GM23248 (cell line): ENCODE results near the gene BHLHE23. TPM values are rescaled to one million over a fixed set of nuclear protein-coding genes. Genes with fewer than 3 reads are reported as not detected.

Experiments used
- DNase-seq: peaks from one replicate; pipeline ENCODE4 v3.0.0-alpha.2; 2015
- H2AFZ ChIP-seq: fragments of 200-600 bp; sonication (generic); 2 replicates; pipeline ENCODE4 v1.6.1; 2016; ENCODE audit warnings: antibody characterized with exemption
- H3F3A ChIP-seq: fragments of 200-600 bp; sonication (generic); 2 replicates; pipeline ENCODE4 v1.6.1; 2016; ENCODE audit warnings: mild to moderate bottlenecking, antibody characterized with exemption, mixed run types; ENCODE audit not compliant: insufficient read depth
- H3K27ac ChIP-seq: fragments of 200-600 bp; sonication (generic); 2 replicates; pipeline ENCODE4 v1.5.1; 2016; ENCODE audit warnings: mild to moderate bottlenecking
- H3K27me3 ChIP-seq: fragments of 200-600 bp; sonication (generic); replicated peaks from 2 replicates; pipeline ENCODE4 v1.6.1; 2016; ENCODE audit warnings: mild to moderate bottlenecking; ENCODE audit not compliant: insufficient read depth
- H3K36me3 ChIP-seq: fragments of 200-600 bp; sonication (generic); 2 replicates; pipeline ENCODE4 v1.6.1; 2016; ENCODE audit warnings: low read depth, mild to moderate bottlenecking
- H3K4me1 ChIP-seq: fragments of 200-600 bp; sonication (generic); 2 replicates; pipeline ENCODE4 v1.6.1; 2016; ENCODE audit warnings: mild to moderate bottlenecking; ENCODE audit not compliant: insufficient read depth
- H3K4me2 ChIP-seq: fragments of 200-600 bp; sonication (generic); one replicate; pipeline ENCODE4 v1.6.1; 2016; ENCODE audit warnings: mild to moderate bottlenecking; ENCODE audit not compliant: unreplicated experiment
- H3K4me3 ChIP-seq: fragments of 200-600 bp; sonication (generic); 2 replicates; pipeline ENCODE4 v1.5.1; 2016; ENCODE audit warnings: mild to moderate bottlenecking
- H3K79me2 ChIP-seq: fragments of 200-600 bp; sonication (generic); 2 replicates; pipeline ENCODE4 v1.6.1; 2016; ENCODE audit warnings: mild to moderate bottlenecking; ENCODE audit not compliant: insufficient read depth
- H3K9ac ChIP-seq: fragments of 200-600 bp; sonication (generic); 2 replicates; pipeline ENCODE4 v1.6.1; 2016; ENCODE audit warnings: mild to moderate bottlenecking
- H3K9me2 ChIP-seq: fragments of 200-600 bp; sonication (generic); 2 replicates; pipeline ENCODE4 v1.6.1; 2016; ENCODE audit warnings: mixed run types, mild to moderate bottlenecking, moderate library complexity; ENCODE audit not compliant: insufficient read depth
- H3K9me3 ChIP-seq: fragments of 200-600 bp; sonication (generic); one replicate; pipeline ENCODE4 v1.6.1; 2017; ENCODE audit warnings: low read depth
- H4K20me1 ChIP-seq: fragments of 200-600 bp; sonication (generic); 2 replicates; pipeline ENCODE4 v1.6.0; 2016; ENCODE audit not compliant: insufficient read depth
- EZH2 ChIP-seq: fragments of 200-600 bp; sonication (generic); IDR thresholded peaks from 2 replicates; pipeline ENCODE4 v1.6.1; 2018; ENCODE audit warnings: antibody characterized with exemption, mild to moderate bottlenecking; ENCODE audit not compliant: insufficient read depth, poor library complexity, severe bottlenecking
- EZH2phosphoT487 ChIP-seq: fragments of 200-600 bp; sonication (generic); IDR thresholded peaks from 2 replicates; pipeline ENCODE4 v1.6.1; 2018; ENCODE audit warnings: antibody characterized with exemption, moderate library complexity, mild to moderate bottlenecking, low read depth; ENCODE audit not compliant: insufficient read depth
- WGBS, 2 experiments: methylation state at CpG; one replicate each; pipeline ENCODE4 v1.1.6; 2015 to 2017; ENCODE audit warnings: low lambda C conversion rate in 2 of 2, low coverage in 1 of 2; ENCODE audit errors: missing lambda C conversion rate in 2 of 2; 5-methylcytosine and 5-hydroxymethylcytosine counted together
- in situ Hi-C: fragments of 300-500 bp; cut with MboI; formaldehyde crosslinking; loops from 2 replicates; pipeline ENCODE4 v1.15.0; 2020
- polyA plus RNA-seq: library from polyadenylated mRNA; unstranded; fragments of >200 nt; fragmentation: Nextera tagmentation; extraction: Ambion mirVana; gene quantifications from 2 replicates; pipeline ENCODE4 v1.2.1, GENCODE V29; 2016
- total RNA-seq: library from RNA; depleted of rRNA; stranded (reverse); fragments of >200 nt; shearing (Covaris generic); gene quantifications from 2 replicates; pipeline ENCODE4 v1.2.3, GENCODE V29; 2014

Gene BHLHE23
- total and polyA plus RNA-seq, 2 experiments from 2014 or later = not detected

DNA sequence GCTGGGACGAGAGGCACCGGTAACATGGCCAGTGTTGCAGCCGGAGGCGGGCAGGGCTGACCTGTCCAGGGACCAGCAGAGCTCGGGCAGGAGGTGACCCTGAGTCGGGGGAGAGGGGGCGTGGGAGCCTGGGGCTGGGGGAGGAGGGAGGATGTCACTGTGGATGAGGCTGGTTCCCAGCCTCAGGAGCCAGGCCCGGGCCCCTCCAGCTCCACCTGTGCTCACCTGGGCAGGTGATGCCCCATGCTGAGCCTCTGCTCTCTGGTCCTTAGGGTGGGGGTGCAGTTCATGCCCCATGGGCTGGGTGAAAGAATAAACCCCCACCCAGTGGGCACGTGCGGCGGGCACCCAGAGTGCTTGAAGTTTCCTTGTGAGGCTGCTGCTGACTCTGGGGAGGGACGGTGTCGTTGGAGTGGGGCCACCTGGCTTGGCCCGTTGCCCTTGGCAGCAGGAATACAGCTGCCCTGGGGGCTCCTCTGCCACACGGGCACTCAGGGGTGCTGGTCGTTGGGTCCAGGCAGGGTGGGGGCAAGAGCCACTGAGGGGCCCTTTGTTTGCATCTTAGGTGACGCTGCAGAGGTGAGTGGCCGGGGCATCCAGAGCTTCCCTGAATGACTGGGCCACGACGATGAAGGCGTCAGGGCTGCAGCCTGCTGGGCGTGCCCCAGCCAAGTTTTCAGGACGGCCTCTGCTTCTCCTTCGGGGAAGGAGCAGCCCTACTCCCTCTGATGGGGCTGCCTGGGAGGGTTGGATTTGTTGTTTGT lies 24.7 kb upstream of the BHLHE23 start:
- Histone ChIP-seq H4K20me1 (no peaks in the 10 kb centered on the region), H2AFZ (no peak overlapping the region), H3K27ac (no peak overlapping the region), H3K4me1 (no peaks in the 10 kb centered on the region), H3K9me3 (no peaks in the 10 kb centered on the region), H3K9me2 (no peaks in the 10 kb centered on the region), H3K27me3 (peaks cover 48% of the 10 kb centered on the region), H3K36me3 (no peaks in the 10 kb centered on the region), H3K4me3 (no peak overlapping the region), H3K9ac (no peak overlapping the region), H3F3A (no peaks in the 10 kb centered on the region), H3K4me2 (no peak overlapping the region), H3K79me2 (no peaks in the 10 kb centered on the region)
- WGBS, 2 experiments = 28 to 31% methylated on average over 19 to 24 of the region's 24 CpGs
- in situ Hi-C loops = no loop called here
- DNase-seq = no peak
- TF ChIP-seq EZH2phosphoT487 (no peak), EZH2 (no peak)

DNA sequence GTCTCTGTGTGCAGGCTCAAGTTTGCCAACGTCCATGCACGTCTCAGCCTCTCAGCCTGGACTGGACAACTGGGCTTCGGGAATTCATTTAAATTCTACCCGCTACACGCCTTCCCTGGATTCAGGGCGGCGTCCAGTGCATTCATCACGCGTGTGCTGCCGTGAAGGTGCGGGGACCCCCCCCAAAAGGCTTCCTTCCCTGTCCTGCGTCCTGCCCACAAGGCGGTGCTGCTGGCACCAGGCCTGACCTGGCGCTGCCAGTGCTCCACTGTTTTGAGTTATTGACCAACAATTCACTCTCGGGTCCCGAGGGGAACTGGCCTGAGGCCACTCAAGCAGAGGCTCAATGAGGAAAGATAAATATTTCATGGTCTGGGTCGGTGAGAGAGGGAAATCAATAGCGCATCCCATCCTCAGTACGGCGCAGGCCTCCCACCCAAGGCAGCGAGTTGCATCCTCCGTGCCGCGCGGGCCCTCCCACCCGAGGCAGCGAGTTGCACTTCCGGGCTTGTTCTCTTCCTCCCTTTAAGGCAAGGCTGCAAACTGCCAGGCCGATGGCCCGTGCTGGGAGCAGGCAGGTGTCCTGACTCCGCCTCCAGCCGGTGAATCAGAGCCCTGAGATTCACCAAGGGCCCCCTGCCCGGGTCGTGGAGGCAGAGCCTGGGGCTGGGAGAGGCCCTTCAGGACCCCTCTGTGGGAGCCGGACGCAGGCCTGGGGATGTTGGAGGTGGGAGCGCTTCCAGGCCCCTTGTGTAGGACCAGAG lies 22.8 kb upstream of the BHLHE23 start:
- Histone ChIP-seq H4K20me1 (no peaks in the 10 kb centered on the region), H3K4me2 (no peak overlapping the region), H3K9me3 (no peaks in the 10 kb centered on the region), H3K9ac (no peak overlapping the region), H3K4me1 (peaks cover 5% of the 10 kb centered on the region), H2AFZ (no peak overlapping the region), H3F3A (no peaks in the 10 kb centered on the region), H3K79me2 (no peaks in the 10 kb centered on the region), H3K27me3 (peaks cover 44% of the 10 kb centered on the region), H3K9me2 (no peaks in the 10 kb centered on the region), H3K36me3 (no peaks in the 10 kb centered on the region), H3K4me3 (no peak overlapping the region), H3K27ac (no peak overlapping the region)
- no peak for TF ChIP-seq EZH2phosphoT487
- TF ChIP-seq EZH2 = no peak
- in situ Hi-C loops = no loop called here
- DNase-seq = no peak
- 20 to 24% methylated on average over 32 of the region's 37 CpGs for WGBS, 2 experiments

DNA sequence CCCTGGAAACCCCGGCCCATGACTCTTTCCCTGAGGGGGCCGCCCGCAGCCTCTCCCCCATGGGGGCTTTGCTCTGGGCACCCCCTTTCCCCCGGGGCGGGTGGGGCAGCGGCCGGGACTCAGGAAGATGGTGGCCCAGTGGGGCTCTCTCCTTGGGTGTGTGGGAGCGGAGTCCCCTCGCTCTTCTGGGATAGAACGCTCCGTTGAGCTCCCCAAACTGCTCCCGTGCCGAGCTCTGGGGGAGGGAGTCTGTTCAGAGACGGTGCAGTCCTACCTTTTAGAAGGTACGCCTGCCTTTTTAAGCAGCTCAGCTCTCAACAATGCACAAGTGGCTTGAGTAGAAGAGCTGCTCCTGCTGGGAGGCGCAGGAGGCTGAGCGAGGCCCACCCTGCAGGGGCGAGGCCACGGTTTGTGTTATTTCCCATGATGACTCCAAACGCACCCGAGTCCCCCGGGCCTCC lies 21.7 kb upstream of the BHLHE23 start:
- H2AFZ ChIP-seq = no peak overlapping the region
- in situ Hi-C loops = no loop called here
- H3K27me3 ChIP-seq = peaks cover 49% of the 10 kb centered on the region
- no peak for DNase-seq
- TF ChIP-seq EZH2phosphoT487 = no peak
- TF ChIP-seq EZH2 = peak; percentile 83
- no peak overlapping the region for H3K4me2 ChIP-seq
- H3K4me1 ChIP-seq = peaks cover 5% of the 10 kb centered on the region
- no peaks in the 10 kb centered on the region for H3K79me2 ChIP-seq
- H3K9me3 ChIP-seq = no peaks in the 10 kb centered on the region
- no peak overlapping the region for H3K4me3 ChIP-seq
- H3K36me3 ChIP-seq = no peaks in the 10 kb centered on the region
- no peaks in the 10 kb centered on the region for H3K9me2 ChIP-seq
- H3F3A ChIP-seq = no peaks in the 10 kb centered on the region
- WGBS, 2 experiments = 6 to 8% methylated on average over 19 to 20 of the region's 22 CpGs
- H4K20me1 ChIP-seq = no peaks in the 10 kb centered on the region
- H3K27ac ChIP-seq = no peak overlapping the region
- no peak overlapping the region for H3K9ac ChIP-seq

DNA sequence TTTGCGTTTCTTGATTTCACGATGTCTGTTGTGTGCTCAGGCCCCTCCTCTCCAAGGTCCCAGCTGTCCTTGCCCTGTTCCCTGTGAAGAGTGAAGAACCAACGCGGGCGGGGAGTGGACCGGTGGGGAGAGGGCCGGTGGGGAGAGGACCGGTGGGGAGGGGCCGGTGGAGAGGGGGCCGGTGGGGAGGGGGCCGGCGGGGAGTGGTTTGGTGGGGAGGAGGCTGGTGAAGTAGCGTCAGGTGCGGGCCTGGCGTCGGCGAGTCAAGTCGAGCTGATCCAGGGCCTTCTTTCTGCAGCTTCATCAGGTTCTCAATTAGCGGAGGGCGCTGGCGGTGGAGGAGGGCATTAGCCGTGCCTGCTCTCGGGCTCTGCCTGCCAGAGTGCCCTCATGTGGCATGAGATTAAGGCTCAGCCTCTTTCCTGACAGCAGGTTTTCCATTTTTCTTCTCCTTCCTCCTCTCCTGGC lies 21.2 kb upstream of the BHLHE23 start:
- TF ChIP-seq EZH2phosphoT487 = no peak
- no peak for TF ChIP-seq EZH2
- Histone ChIP-seq H4K20me1 (no peaks in the 10 kb centered on the region), H3K27ac (no peak overlapping the region), H3K4me2 (no peak overlapping the region), H3K4me3 (no peak overlapping the region), H3K36me3 (no peaks in the 10 kb centered on the region), H3K27me3 (peaks cover 50% of the 10 kb centered on the region), H3K9me2 (no peaks in the 10 kb centered on the region), H3K9me3 (no peaks in the 10 kb centered on the region), H3K4me1 (peaks cover 5% of the 10 kb centered on the region), H2AFZ (no peak overlapping the region), H3K79me2 (no peaks in the 10 kb centered on the region), H3K9ac (no peak overlapping the region), H3F3A (no peaks in the 10 kb centered on the region)
- 7 to 9% methylated on average over 10 to 22 of the region's 23 CpGs for WGBS, 2 experiments
- DNase-seq = peak; percentile 40
- in situ Hi-C loops = no loop called here
